A549 (cell line): ENCODE results near the gene ZSWIM9.

ENCODE experiments used
- POLR2A ChIP-seq: IDR thresholded peaks from 2 replicates; pipeline ENCODE4 v1.6.1; 2012; ENCODE audit warnings: mild to moderate bottlenecking, low read length
- TF ChIP-seq, protein P1 (sequence below): fragments of >200 bp; sonication (Bioruptor Twin); formaldehyde crosslinking; IDR thresholded peaks from 2 replicates; pipeline ENCODE4 v1.6.1; 2016

- TF ChIP-seq, protein P1, sequence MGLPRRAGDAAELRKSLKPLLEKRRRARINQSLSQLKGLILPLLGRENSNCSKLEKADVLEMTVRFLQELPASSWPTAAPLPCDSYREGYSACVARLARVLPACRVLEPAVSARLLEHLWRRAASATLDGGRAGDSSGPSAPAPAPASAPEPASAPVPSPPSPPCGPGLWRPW = no peak
- peak; percentile 80 for TF ChIP-seq POLR2A
Measured at GRCh38 chr19:48169939-48170803, at the start of gene ZSWIM9, which contains the start of gene LIG1.
